NT2/D1 (cell line): ENCODE results near the gene C10orf90.

ENCODE experiments used
- DNase-seq: peaks from one replicate; pipeline ENCODE4 v3.0.0-alpha.2; 2011; ENCODE audit warnings: low read depth, low spot score
- H3K27me3 ChIP-seq: 2 replicates; pipeline ENCODE4 v1.6.0; 2011; ENCODE audit warnings: mild to moderate bottlenecking; ENCODE audit not compliant: insufficient read length, insufficient read depth
- H3K36me3 ChIP-seq: 2 replicates; pipeline ENCODE4 v1.6.1; 2011; ENCODE audit warnings: mild to moderate bottlenecking, low read length, mixed read lengths; ENCODE audit not compliant: insufficient read depth, insufficient read length
- H3K4me1 ChIP-seq: 2 replicates; pipeline ENCODE4 v1.5.1; 2011; ENCODE audit not compliant: insufficient read depth, insufficient read length
- H3K4me3 ChIP-seq: 2 replicates; pipeline ENCODE4 v1.5.1; 2011; ENCODE audit warnings: low read depth; ENCODE audit not compliant: insufficient read length
- H3K9ac ChIP-seq: 2 replicates; pipeline ENCODE4 v1.6.0; 2011; ENCODE audit warnings: low read depth; ENCODE audit not compliant: insufficient read length
- H3K9me3 ChIP-seq: 2 replicates; pipeline ENCODE4 v1.5.1; 2011; ENCODE audit warnings: mild to moderate bottlenecking, low read length; ENCODE audit not compliant: insufficient read depth
- SUZ12 ChIP-seq: IDR thresholded peaks from 2 replicates; pipeline ENCODE4 v1.6.1; 2011; ENCODE audit not compliant: insufficient read length, insufficient read depth; ENCODE audit errors: extremely low read depth
- YY1 ChIP-seq: IDR thresholded peaks from 2 replicates; pipeline ENCODE4 v1.6.1; 2011; ENCODE audit not compliant: insufficient read length, insufficient read depth
- ZNF274 ChIP-seq: IDR thresholded peaks from 2 replicates; pipeline ENCODE4 v1.6.1; 2011; ENCODE audit warnings: mild to moderate bottlenecking, low read depth, low read length

C10orf90 gene

DNA sequence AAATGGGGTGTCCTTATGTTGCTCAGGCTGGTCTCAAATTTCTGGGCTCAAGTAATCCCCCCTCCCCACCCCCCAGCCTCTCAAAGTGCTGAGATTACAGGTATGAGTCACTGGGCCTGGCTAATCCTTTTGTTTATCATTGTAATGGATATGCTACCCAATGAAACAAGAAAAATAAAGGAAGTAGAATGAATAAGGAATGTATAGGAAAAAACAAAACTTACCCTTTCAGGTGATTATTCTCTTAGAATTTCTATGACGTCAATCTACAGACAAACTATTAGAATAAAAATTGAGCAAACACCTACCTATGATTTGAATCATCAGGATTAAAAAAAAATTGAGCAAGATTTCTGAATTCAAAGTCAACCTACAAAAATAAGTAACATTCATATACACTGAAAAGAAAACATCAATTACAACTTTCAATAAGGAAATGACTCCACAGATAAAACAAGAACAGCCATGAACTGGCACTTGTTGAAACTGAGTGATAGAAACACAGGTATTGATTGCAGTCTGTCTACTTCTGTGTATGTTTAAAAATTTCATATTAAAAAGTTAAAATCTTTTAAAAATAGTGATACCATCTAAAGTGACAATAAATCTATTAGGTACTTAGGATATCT, 294.5 kb downstream of the C10orf90 start:
- DNase-seq: no peak
- no peak overlapping the region for H3K9ac ChIP-seq
- no peak for TF ChIP-seq ZNF274
- TF ChIP-seq YY1: no peak
- TF ChIP-seq SUZ12: no peak

DNA sequence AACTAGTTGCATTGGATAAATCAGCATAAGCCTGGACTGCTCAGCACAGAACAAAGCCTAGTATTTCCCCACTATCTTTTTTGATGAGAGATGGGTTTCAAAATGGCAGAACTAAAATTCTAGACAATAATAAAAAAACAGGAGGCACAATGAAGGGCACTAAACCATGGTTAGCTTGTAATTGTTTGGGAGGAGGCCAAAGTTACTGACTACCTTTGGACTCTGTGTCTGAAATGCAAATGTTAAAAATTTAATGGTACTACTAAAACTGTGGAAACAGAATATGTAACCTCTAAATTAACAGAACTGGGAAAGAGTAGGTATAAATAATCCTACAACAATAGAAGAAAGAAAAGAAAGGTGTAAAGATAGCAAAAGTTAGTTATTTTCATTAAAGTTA, 295.2 kb downstream of the C10orf90 start:
- H3K9ac ChIP-seq: no peak overlapping the region
- no peak for DNase-seq
- no peaks in the 10 kb centered on the region for H3K27me3 ChIP-seq
- H3K36me3 ChIP-seq: no peaks in the 10 kb centered on the region
- H3K4me3 ChIP-seq: no peak overlapping the region
- TF ChIP-seq ZNF274 (no peak), YY1 (no peak), SUZ12 (no peak)
- H3K4me1 ChIP-seq: no peaks in the 10 kb centered on the region
- peaks cover 12% of the 10 kb centered on the region for H3K9me3 ChIP-seq

More for the DNA sequence above, 294.5 kb downstream of the C10orf90 start:
- H3K4me1 ChIP-seq: no peaks in the 10 kb centered on the region
- H3K27me3 ChIP-seq: no peaks in the 10 kb centered on the region
- no peaks in the 10 kb centered on the region for H3K36me3 ChIP-seq
- peaks cover 12% of the 10 kb centered on the region for H3K9me3 ChIP-seq
- no peak overlapping the region for H3K4me3 ChIP-seq
